K562 (cell line): Measurements from ENCODE around the gene ZNF488. TPM values are rescaled to one million over a fixed set of nuclear protein-coding genes. Genes with fewer than 3 reads are reported as not detected.

ENCODE experiments used
- ATAC-seq: fragments of 200-7000 bp; cut with Tn5 transposase; 3 replicates; pipeline ENCODE4 v1.9.1; 2020; ENCODE audit warnings: moderate library complexity
- BruUV-seq: library from RNA; stranded (reverse); fragments of 400-500 nt; replicated peaks from 2 replicates; lab custom pipeline; 2021; lab: Mats Ljungman, UMichigan
- CTCF ChIA-PET: fragments of 300-600 bp; formaldehyde crosslinking; extraction: SDS; loops from one replicate; lab custom pipeline; 2021; ENCODE audit warnings: low intra/inter-chr PET ratio; lab: Yijun Ruan, JAX
- POLR2A ChIA-PET: fragments of 300-600, 350-650 bp; sonication (Branson Sonifier 250); formaldehyde crosslinking; extraction: SDS; loops from one replicate; lab custom pipeline; 2021; ENCODE audit warnings: antibody characterized with exemption, inconsistent platforms; lab: Yijun Ruan, JAX
- DNase-seq, 4 experiments: peaks; one replicate each; pipeline versions ENCODE4 v3.0.0 to v3.0.0-alpha.2; 2011 to 2018; ENCODE audit warnings: low spot score in 3 of 4, mixed read lengths in 3 of 4; ENCODE audit errors: extremely low read depth in 1 of 4
- FAIRE-seq: peaks from 2 replicates; lab custom pipeline; 2011; peaks lifted over from hg19 to GRCh38; lab: Jason Lieb, UNC
- H2AFZ ChIP-seq: 2 replicates; pipeline ENCODE4 v1.6.0; 2011; ENCODE audit warnings: low read depth, low read length, control low read depth, inconsistent platforms
- H3K27ac ChIP-seq: fragments of 200-600 bp; 3 replicates; pipeline ENCODE4 v1.8.0; 2011; ENCODE audit warnings: low read depth, mild to moderate bottlenecking, control low read depth, inconsistent platforms, low read length, moderate library complexity, mixed read lengths; ENCODE audit errors: extremely low read depth
- H3K27me3 ChIP-seq, 2 experiments: fragments of 300-600 bp in 1 of 2; 2 replicates in 1 of 2; 3 replicates in 1 of 2; pipeline versions ENCODE4 v1.6.0 to v1.8.0; 2011; ENCODE audit warnings: inconsistent platforms in 2 of 2, low read length in 2 of 2, mild to moderate bottlenecking in 1 of 2, mixed read lengths in 1 of 2, moderate library complexity in 1 of 2; ENCODE audit not compliant: control insufficient read depth in 2 of 2, insufficient read depth in 2 of 2
- H3K36me3 ChIP-seq: fragments of 300-600 bp; 3 replicates; pipeline ENCODE4 v1.8.0; 2011; ENCODE audit warnings: mild to moderate bottlenecking, low read length, inconsistent platforms; ENCODE audit not compliant: control insufficient read depth, insufficient read depth
- H3K4me1 ChIP-seq, 2 experiments: fragments of 200-600 bp in 1 of 2; replicated peaks in 1 of 2; 2 replicates in 1 of 2; 3 replicates in 1 of 2; pipeline versions ENCODE4 v1.5.1 to v1.8.0; 2011; ENCODE audit warnings: inconsistent platforms in 2 of 2, low read length in 2 of 2, mild to moderate bottlenecking in 1 of 2, mixed read lengths in 1 of 2, moderate library complexity in 1 of 2; ENCODE audit not compliant: control insufficient read depth in 2 of 2, insufficient read depth in 2 of 2
- H3K4me2 ChIP-seq: 2 replicates; pipeline ENCODE4 v1.6.1; 2011; ENCODE audit warnings: low read length, control low read depth, inconsistent platforms, mixed read lengths; ENCODE audit not compliant: insufficient read depth
- H3K4me3 ChIP-seq: fragments of 200-600 bp; sonication (generic), shearing (Covaris generic); 2 replicates; pipeline ENCODE4 v1.5.1; 2016; ENCODE audit warnings: control low read depth, inconsistent platforms
- H3K79me2 ChIP-seq: fragments of 200-600 bp; 3 replicates; pipeline ENCODE4 v1.8.0; 2011; ENCODE audit warnings: low read length, inconsistent platforms; ENCODE audit not compliant: control insufficient read depth, insufficient read depth
- H3K9ac ChIP-seq, 2 experiments: 2 replicates each; pipeline versions ENCODE4 v1.6.0 to v1.6.1; 2011; ENCODE audit warnings: low read depth in 2 of 2, low read length in 2 of 2, control low read depth in 1 of 2, inconsistent platforms in 1 of 2, mild to moderate bottlenecking in 1 of 2, mixed read lengths in 1 of 2; ENCODE audit not compliant: insufficient read depth in 1 of 2
- H3K9me1 ChIP-seq: one replicate; pipeline ENCODE4 v1.6.0; 2011; ENCODE audit warnings: inconsistent platforms, mild to moderate bottlenecking, low read length, moderate library complexity; ENCODE audit not compliant: control insufficient read depth, insufficient read depth
- H3K9me3 ChIP-seq: replicated peaks from 2 replicates; pipeline ENCODE4 v1.5.1; 2011; ENCODE audit warnings: low read depth, low read length, inconsistent platforms; ENCODE audit not compliant: control insufficient read depth, insufficient read depth
- H4K20me1 ChIP-seq: replicated peaks from 2 replicates; pipeline ENCODE4 v1.6.1; 2011; ENCODE audit warnings: low read length, inconsistent platforms, mixed read lengths; ENCODE audit not compliant: control insufficient read depth, insufficient read depth
- FOSL1 ChIP-seq: fragments of 200-800 bp; sonication (Bioruptor generic); conservative IDR thresholded peaks from 2 replicates; pipeline ENCODE4 v1.6.1; 2016; ENCODE audit warnings: missing genetic modification characterization, missing compliant biosample characterization
- JUND ChIP-seq, 2 experiments: IDR thresholded peaks; 2 replicates in 1 of 2; 3 replicates in 1 of 2; pipeline ENCODE4 v1.6.1; 2011; ENCODE audit warnings: borderline replicate concordance in 2 of 2, low read depth in 2 of 2, low read length in 2 of 2, improper control_type of control experiment in 1 of 2, missing biosample characterization in 1 of 2, missing genetic modification characterization in 1 of 2, missing genetic modification reagents in 1 of 2
- KHSRP ChIP-seq: fragments of 450-650 bp; IDR thresholded peaks from 2 replicates; pipeline ENCODE4 v1.6.1; 2017
- MAZ ChIP-seq, 2 experiments: fragments of 450-650 bp in 1 of 2; sonication (generic) in 1 of 2; formaldehyde crosslinking; IDR thresholded peaks in 1 of 2; conservative IDR thresholded peaks in 1 of 2; 2 replicates each; pipeline versions ENCODE4 v1.4.0 to v1.5.0; 2020; ENCODE audit warnings: mild to moderate bottlenecking in 1 of 2, missing genetic modification reagents in 1 of 2
- MXD1 ChIP-seq: fragments of 250-450 bp; sonication (Bioruptor Pico); IDR thresholded peaks from 2 replicates; pipeline ENCODE4 v1.8.0; 2021; ENCODE audit warnings: borderline replicate concordance, mild to moderate bottlenecking, moderate library complexity; ENCODE audit not compliant: poor library complexity, severe bottlenecking
- PATZ1 ChIP-seq: fragments of 250-450 bp; sonication (Bioruptor Pico); IDR thresholded peaks from 2 replicates; pipeline ENCODE4 v1.5.0; 2020; ENCODE audit warnings: mild to moderate bottlenecking, borderline replicate concordance
- POLR2A ChIP-seq: fragments of 450-650 bp; conservative IDR thresholded peaks from 2 replicates; pipeline ENCODE4 v1.6.1; 2016
- PYGO2 ChIP-seq: fragments of 450-650 bp; IDR thresholded peaks from 2 replicates; pipeline ENCODE4 v1.6.1; 2016; ENCODE audit warnings: mild to moderate bottlenecking, missing genetic modification characterization, moderate library complexity, missing compliant biosample characterization
- TAF15 ChIP-seq: fragments of 200-400 bp; formaldehyde crosslinking; IDR thresholded peaks from 2 replicates; pipeline ENCODE4 v1.6.1; 2017; ENCODE audit warnings: mild to moderate bottlenecking, low read depth, low read length, moderate library complexity
- TAF7 ChIP-seq: fragments of 450-650 bp; IDR thresholded peaks from 2 replicates; pipeline ENCODE4 v1.6.1; 2016; ENCODE audit warnings: missing genetic modification characterization, missing compliant biosample characterization
- ZMIZ1 ChIP-seq, 2 experiments: fragments of 150-350 bp in 1 of 2; IDR thresholded peaks; 2 replicates each; pipeline ENCODE4 v1.6.1; 2012 to 2016; ENCODE audit warnings: low read depth in 2 of 2, low read length in 2 of 2, mild to moderate bottlenecking in 1 of 2, moderate library complexity in 1 of 2
- ZNF232 ChIP-seq: sonication (generic); formaldehyde crosslinking; IDR thresholded peaks from 2 replicates; pipeline ENCODE4 v1.8.0; 2022; ENCODE audit warnings: mild to moderate bottlenecking, missing genetic modification reagents
- WGBS: fragments of 100-300 bp; shearing (Covaris generic); methylation state at CpG from one replicate; pipeline ENCODE4 v1.1.6; 2016; ENCODE audit warnings: low coverage, mixed read lengths; ENCODE audit not compliant: insufficient coverage; ENCODE audit errors: missing lambda C conversion rate; 5-methylcytosine and 5-hydroxymethylcytosine counted together
- in situ Hi-C: fragments of 300-500 bp; cut with MboI; formaldehyde crosslinking; loops from 4 replicates; pipeline ENCODE4 v1.15.0; 2018; ENCODE audit warnings: inconsistent platforms, mixed read lengths
- intact Hi-C: fragments of 100-400 bp; cut with micrococcal nuclease; formaldehyde crosslinking; loops from 2 replicates; pipeline ENCODE4 v1.14.2; 2022
- polyA plus RNA-seq, 8 experiments: library from polyadenylated mRNA; depleted of rRNA in 4 of 8; stranded (reverse) in 5 of 8; unstranded in 3 of 8; fragments of >200 nt; fragmentation: Nextera tagmentation in 2 of 8; fragmentation: Illumina TruSeq in 1 of 8; extraction: Ambion mirVana in 2 of 8; extraction: Trizol in 1 of 8; gene quantifications; 2 replicates each; pipeline versions ENCODE4 v1.2.1 to v1.2.3, GENCODE V29; 2011 to 2014; ENCODE audit warnings: inconsistent platforms in 1 of 8, missing spikeins in 1 of 8
- total RNA-seq, 7 experiments: library from RNA; depleted of rRNA in 6 of 7; stranded (reverse); fragments of >200 nt in 6 of 7; fragmentation: Illumina TruSeq in 2 of 7; extraction: Trizol in 2 of 7; gene quantifications; 2 replicates each; pipeline versions ENCODE4 v1.2.1 to v1.2.3, GENCODE V29; 2011 to 2021; ENCODE audit warnings: low replicate concordance in 1 of 7

Gene ZNF488
- total and polyA plus RNA-seq, 9 of the 15 experiments (the other 6 are each of a cell fraction or from before 2014, with no cell fraction given): 0.03 to 0.09 (median 0.05) TPM; not detected in 3

- 12% methylated on average over 4 of the region's 4 CpGs for WGBS
- H3K4me2 ChIP-seq: no peak overlapping the region
- ChIA-PET CTCF (no interaction called here), POLR2A (no interaction called here)
- H3K9ac ChIP-seq: no peak overlapping the region
- no peak for DNase-seq
- no peak overlapping the region for H3K4me3 ChIP-seq
- peaks cover 4% of the 10 kb centered on the region; the same call in 1 of the 2 replicates for H4K20me1 ChIP-seq
- no peaks in the 10 kb centered on the region for H3K36me3 ChIP-seq
- intact Hi-C loops: no loop called here
- no peak overlapping the region for H3K27ac ChIP-seq
- H3K27me3 ChIP-seq: no peaks in the 10 kb centered on the region; a peak in 1 of 5 replicates
- no peak for FAIRE-seq
- H3K4me1 ChIP-seq: peaks cover 7 to 11% of the 10 kb centered on the region in 2 experiments
- H3K79me2 ChIP-seq: no peaks in the 10 kb centered on the region
- no peaks in the 10 kb centered on the region for H3K9me1 ChIP-seq
- in situ Hi-C loops: loop anchor here (10.0 kb wide), 1 partner anchor 282 kb away; no protein-coding TSS in a partner anchor
- BruUV-seq: no TSS peak
- H2AFZ ChIP-seq: no peak overlapping the region
- no peak for ATAC-seq
- no peaks in the 10 kb centered on the region for H3K9me3 ChIP-seq
- TF ChIP-seq FOSL1 (tag) (no peak), JUND (IDR thresholded peaks at IDR 0.05; ENCODE audit: borderline replicate concordance, low read depth, low read length) (no peak), JUND (tag; IDR thresholded peaks at IDR 0.05; ENCODE audit: borderline replicate concordance, low read depth, low read length) (no peak), PATZ1 (CRISPR knock-in tag) (no peak), POLR2A (no peak), KHSRP (no peak), MAZ (CRISPR knock-in tag; conservative IDR thresholded peaks at IDR 0.05 in 1 of 2, IDR thresholded peaks at IDR 0.05 in 1 of 2) (no peak), PYGO2 (tag) (no peak), ZNF232 (CRISPR knock-in tag) (no peak), ZMIZ1 (IDR thresholded peaks at IDR 0.05; ENCODE audit: low read depth in 2 of 2, low read length in 2 of 2) (no peak), TAF15 (no peak), MXD1 (CRISPR knock-in tag) (no peak), TAF7 (no peak)
Observed at GRCh38 chr10:47317251-47317650, 66.8 kb downstream of the ZNF488 start.
